ENCODE measurements around the gene BZW2. TPM values are rescaled to one million over a fixed set of nuclear protein-coding genes. Genes with fewer than 3 reads are reported as not detected.

Gene BZW2
- total and polyA plus RNA-seq, 2 experiments from 2014 or later = 54.1 to 60.9 TPM

- WGBS, 2 experiments (ENCODE audit: low coverage in 1 of 2, low lambda C conversion rate in 2 of 2, missing lambda C conversion rate in 2 of 2) = 89 to 92% methylated on average over 3 of the region's 3 CpGs
- in situ Hi-C loops (cut with MboI) = no loop called here
- no peaks in the 10 kb centered on the region for H4K20me1 ChIP-seq (ENCODE audit: insufficient read depth)
These were observed 41.9 kb upstream of the BZW2 start for GRCh38 chr7:16604054-16604453.

GRCh38 chr7:16606704-16607103 lies 39.3 kb upstream of the BZW2 start:
- Histone ChIP-seq H3K4me1 (ENCODE audit: insufficient read depth) (0 out of 2 replicates have a peak, but pooled peaks cover 3% of the 10 kb centered on the region), H3F3A (ENCODE audit: insufficient read depth) (no peaks in the 10 kb centered on the region), H2AFZ (no peak overlapping the region), H3K36me3 (ENCODE audit: low read depth) (peaks cover 30% of the 10 kb centered on the region), H4K20me1 (ENCODE audit: insufficient read depth) (no peaks in the 10 kb centered on the region), H3K9me3 (ENCODE audit: low read depth) (no peaks in the 10 kb centered on the region), H3K27me3 (replicated peaks; ENCODE audit: insufficient read depth) (no peaks in the 10 kb centered on the region), H3K9me2 (ENCODE audit: insufficient read depth) (no peaks in the 10 kb centered on the region), H3K9ac (no peak overlapping the region), H3K27ac (no peak overlapping the region), H3K4me3 (no peak overlapping the region), H3K79me2 (ENCODE audit: insufficient read depth) (no peaks in the 10 kb centered on the region), H3K4me2 (ENCODE audit: unreplicated experiment) (no peak overlapping the region)
- no peak for DNase-seq
- 89 to 90% methylated on average over 3 of the region's 3 CpGs for WGBS, 2 experiments (ENCODE audit: low coverage in 1 of 2, low lambda C conversion rate in 2 of 2, missing lambda C conversion rate in 2 of 2)
- in situ Hi-C loops (cut with MboI) = no loop called here
- TF ChIP-seq EZH2phosphoT487 (IDR thresholded peaks at IDR 0.05; ENCODE audit: insufficient read depth, low read depth) (no peak), EZH2 (IDR thresholded peaks at IDR 0.05; ENCODE audit: insufficient read depth, poor library complexity, severe bottlenecking) (no peak)

More at GRCh38 chr7:16604054-16604453, 41.9 kb upstream of the BZW2 start:
- H3K27ac ChIP-seq = no peak overlapping the region
- H3K36me3 ChIP-seq (ENCODE audit: low read depth) = peaks cover 43% of the 10 kb centered on the region
- H3K9me2 ChIP-seq (ENCODE audit: insufficient read depth) = no peaks in the 10 kb centered on the region
- TF ChIP-seq EZH2phosphoT487 (IDR thresholded peaks at IDR 0.05; ENCODE audit: insufficient read depth, low read depth) (no peak), EZH2 (IDR thresholded peaks at IDR 0.05; ENCODE audit: insufficient read depth, poor library complexity, severe bottlenecking) (no peak)
- H2AFZ ChIP-seq = no peak overlapping the region
- H3K4me1 ChIP-seq (ENCODE audit: insufficient read depth) = 0 out of 2 replicates have a peak, but pooled peaks cover 4% of the 10 kb centered on the region
- no peak overlapping the region for H3K4me2 ChIP-seq (ENCODE audit: unreplicated experiment)
- H3K9me3 ChIP-seq (ENCODE audit: low read depth) = no peaks in the 10 kb centered on the region
- H3K79me2 ChIP-seq (ENCODE audit: insufficient read depth) = no peaks in the 10 kb centered on the region
- peak; percentile 20 for DNase-seq
- no peak overlapping the region for H3K4me3 ChIP-seq
- H3K27me3 ChIP-seq (replicated peaks; ENCODE audit: insufficient read depth) = no peaks in the 10 kb centered on the region
- H3K9ac ChIP-seq = no peak overlapping the region
- H3F3A ChIP-seq (ENCODE audit: insufficient read depth) = no peaks in the 10 kb centered on the region

- H3K27ac ChIP-seq = no peak overlapping the region
- no peak overlapping the region for H3K4me2 ChIP-seq (ENCODE audit: unreplicated experiment)
- WGBS, 2 experiments (ENCODE audit: low coverage in 1 of 2, low lambda C conversion rate in 2 of 2, missing lambda C conversion rate in 2 of 2) = 88 to 89% methylated on average over 4 of the region's 4 CpGs
- no peaks in the 10 kb centered on the region for H3K4me1 ChIP-seq (ENCODE audit: insufficient read depth)
- H3K9ac ChIP-seq = no peak overlapping the region
- no peak overlapping the region for H2AFZ ChIP-seq
- DNase-seq = no peak
- H4K20me1 ChIP-seq (ENCODE audit: insufficient read depth) = no peaks in the 10 kb centered on the region
- H3K36me3 ChIP-seq (ENCODE audit: low read depth) = peaks cover 30% of the 10 kb centered on the region
- no peaks in the 10 kb centered on the region for H3K27me3 ChIP-seq (replicated peaks; ENCODE audit: insufficient read depth)
- TF ChIP-seq EZH2phosphoT487 (IDR thresholded peaks at IDR 0.05; ENCODE audit: insufficient read depth, low read depth) = no peak
- no peak for TF ChIP-seq EZH2 (IDR thresholded peaks at IDR 0.05; ENCODE audit: insufficient read depth, poor library complexity, severe bottlenecking)
- H3K9me3 ChIP-seq (ENCODE audit: low read depth) = no peaks in the 10 kb centered on the region
- H3K4me3 ChIP-seq = no peak overlapping the region
- in situ Hi-C loops (cut with MboI) = no loop called here
- H3K79me2 ChIP-seq (ENCODE audit: insufficient read depth) = no peaks in the 10 kb centered on the region
- H3K9me2 ChIP-seq (ENCODE audit: insufficient read depth) = no peaks in the 10 kb centered on the region
- H3F3A ChIP-seq (ENCODE audit: insufficient read depth) = no peaks in the 10 kb centered on the region
These were observed 36.0 kb upstream of the BZW2 start for GRCh38 chr7:16609842-16610450.

- no peaks in the 10 kb centered on the region for H4K20me1 ChIP-seq (ENCODE audit: insufficient read depth)
- H2AFZ ChIP-seq = no peak overlapping the region
- no peak overlapping the region for H3K4me3 ChIP-seq
- 94 to 97% methylated on average over 2 of the region's 2 CpGs for WGBS, 2 experiments (ENCODE audit: low coverage in 1 of 2, low lambda C conversion rate in 2 of 2, missing lambda C conversion rate in 2 of 2)
- TF ChIP-seq EZH2 (IDR thresholded peaks at IDR 0.05; ENCODE audit: insufficient read depth, poor library complexity, severe bottlenecking) (no peak), EZH2phosphoT487 (IDR thresholded peaks at IDR 0.05; ENCODE audit: insufficient read depth, low read depth) (no peak)
- H3F3A ChIP-seq (ENCODE audit: insufficient read depth) = no peaks in the 10 kb centered on the region
- in situ Hi-C loops (cut with MboI) = no loop called here
- H3K36me3 ChIP-seq (ENCODE audit: low read depth) = peaks cover 23% of the 10 kb centered on the region
- H3K4me2 ChIP-seq (ENCODE audit: unreplicated experiment) = no peak overlapping the region
- H3K4me1 ChIP-seq (ENCODE audit: insufficient read depth) = no peaks in the 10 kb centered on the region
- no peak overlapping the region for H3K27ac ChIP-seq
- no peaks in the 10 kb centered on the region for H3K9me2 ChIP-seq (ENCODE audit: insufficient read depth)
- H3K27me3 ChIP-seq (replicated peaks; ENCODE audit: insufficient read depth) = no peaks in the 10 kb centered on the region
- H3K79me2 ChIP-seq (ENCODE audit: insufficient read depth) = no peaks in the 10 kb centered on the region
- no peaks in the 10 kb centered on the region for H3K9me3 ChIP-seq (ENCODE audit: low read depth)
- H3K9ac ChIP-seq = no peak overlapping the region
- DNase-seq = no peak
These were observed 34.3 kb upstream of the BZW2 start for GRCh38 chr7:16611711-16612110.
